OCI-LY1 (cell line): Measurements from ENCODE around the gene EIF2S1.

ENCODE experiments used
- H2AFZ ChIP-seq: fragments of 200-600 bp; sonication (generic), shearing (Covaris generic); 2 replicates; pipeline ENCODE4 v1.6.0; 2014; ENCODE audit warnings: antibody characterized with exemption, mild to moderate bottlenecking, low read length
- H3F3A ChIP-seq: fragments of 200-600 bp; sonication (generic), shearing (Covaris generic); 2 replicates; pipeline ENCODE4 v1.6.0; 2014; ENCODE audit warnings: mild to moderate bottlenecking, antibody characterized with exemption, low read length, moderate library complexity; ENCODE audit not compliant: insufficient read depth
- H3K27ac ChIP-seq: fragments of 200-600 bp; sonication (generic); 2 replicates; pipeline ENCODE4 v1.5.1; 2014; ENCODE audit warnings: low read length, mixed run types, mild to moderate bottlenecking, low read depth; ENCODE audit not compliant: poor library complexity, severe bottlenecking
- H3K27me3 ChIP-seq: fragments of 200-600 bp; sonication (generic); 2 replicates; pipeline ENCODE4 v1.6.0; 2014; ENCODE audit warnings: antibody characterized with exemption, mild to moderate bottlenecking, low read length, moderate library complexity; ENCODE audit not compliant: insufficient read depth
- H3K36me3 ChIP-seq: fragments of 200-600 bp; sonication (generic); 2 replicates; pipeline ENCODE4 v1.6.1; 2014; ENCODE audit warnings: mild to moderate bottlenecking, antibody characterized with exemption, low read length, moderate library complexity, mixed read lengths; ENCODE audit not compliant: insufficient read depth
- H3K4me1 ChIP-seq: fragments of 200-600 bp; sonication (generic); 2 replicates; pipeline ENCODE4 v1.5.1; 2014; ENCODE audit warnings: mild to moderate bottlenecking, low read length, moderate library complexity; ENCODE audit not compliant: insufficient read depth, severe bottlenecking
- H3K4me2 ChIP-seq: fragments of 200-600 bp; sonication (generic), shearing (Covaris generic); 2 replicates; pipeline ENCODE4 v1.6.1; 2014; ENCODE audit warnings: low read length
- H3K4me3 ChIP-seq: fragments of 200-600 bp; sonication (generic); 2 replicates; pipeline ENCODE4 v1.5.1; 2014; ENCODE audit warnings: low read length, low read depth, mild to moderate bottlenecking, mixed read lengths; ENCODE audit not compliant: poor library complexity, severe bottlenecking
- H3K79me2 ChIP-seq: fragments of 200-600 bp; shearing (Covaris generic); 2 replicates; pipeline ENCODE4 v1.6.1; 2016; ENCODE audit warnings: mixed run types, low read length, mixed read lengths; ENCODE audit not compliant: insufficient read depth
- H3K9ac ChIP-seq: fragments of 200-600 bp; sonication (generic), shearing (Covaris generic); 2 replicates; pipeline ENCODE4 v1.6.1; 2014; ENCODE audit warnings: mild to moderate bottlenecking, low read length, mixed read lengths
- H3K9me2 ChIP-seq: fragments of 200-600 bp; sonication (generic), shearing (Covaris generic); 2 replicates; pipeline ENCODE4 v1.6.1; 2014; ENCODE audit warnings: low read depth, mild to moderate bottlenecking, low read length, mixed read lengths
- H3K9me3 ChIP-seq: fragments of 200-600 bp; shearing (Covaris generic); 2 replicates; pipeline ENCODE4 v1.6.1; 2014; ENCODE audit warnings: low read length, mixed read lengths
- H4K20me1 ChIP-seq: fragments of 200-600 bp; sonication (generic), shearing (Covaris generic); 2 replicates; pipeline ENCODE4 v1.6.0; 2016; ENCODE audit warnings: mild to moderate bottlenecking, low read length; ENCODE audit not compliant: insufficient read depth
- CTCF ChIP-seq: fragments of 200-600 bp; sonication (generic), shearing (Covaris generic); IDR thresholded peaks from 2 replicates; pipeline ENCODE4 v1.5.1; 2017; ENCODE audit warnings: mild to moderate bottlenecking, antibody characterized with exemption, low read length, moderate library complexity, mixed read lengths
- EZH2 ChIP-seq: fragments of 200-600 bp; sonication (generic), shearing (Covaris generic); IDR thresholded peaks from 2 replicates; pipeline ENCODE4 v1.8.0; 2017; ENCODE audit warnings: borderline replicate concordance, mixed run types, mild to moderate bottlenecking, antibody characterized with exemption, low read length, moderate library complexity, mixed read lengths

EIF2S1 gene

GRCh38 chr14:67385120-67385519 is 25.0 kb downstream of the EIF2S1 start:
- H3K79me2 ChIP-seq, result no peaks in the 10 kb centered on the region
- no peaks in the 10 kb centered on the region for H3F3A ChIP-seq
- H2AFZ ChIP-seq, result no peak overlapping the region
- peaks cover 72% of the 10 kb centered on the region for H3K36me3 ChIP-seq
- H3K27me3 ChIP-seq, result no peaks in the 10 kb centered on the region
- H3K27ac ChIP-seq, result no peak overlapping the region
- no peak for TF ChIP-seq EZH2
- TF ChIP-seq CTCF, result no peak
- H3K4me2 ChIP-seq, result no peak overlapping the region
- no peaks in the 10 kb centered on the region for H3K4me1 ChIP-seq
- H3K9me3 ChIP-seq, result no peaks in the 10 kb centered on the region
- no peak overlapping the region for H3K4me3 ChIP-seq
- no peaks in the 10 kb centered on the region for H3K9me2 ChIP-seq
- H3K9ac ChIP-seq, result no peak overlapping the region
- H4K20me1 ChIP-seq, result no peaks in the 10 kb centered on the region

DNA sequence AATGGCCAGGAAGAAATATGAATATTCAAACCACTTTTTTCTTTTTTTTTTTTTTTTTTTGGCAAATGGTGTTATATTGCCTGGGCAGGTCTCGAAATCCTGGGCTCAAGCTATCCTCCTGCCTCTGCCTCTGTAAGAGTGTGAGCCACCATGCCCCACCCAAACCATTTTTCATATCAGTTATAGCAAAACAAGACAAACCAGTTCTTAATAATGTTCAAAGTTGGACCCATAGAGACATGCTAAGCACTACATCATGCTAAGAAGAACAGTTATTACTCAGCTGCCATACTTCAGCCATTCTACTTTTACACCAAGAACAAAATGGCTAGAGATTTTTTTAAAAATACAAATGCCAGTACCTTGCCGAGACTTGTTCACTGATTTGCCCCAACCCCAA is 25.5 kb downstream of the EIF2S1 start:
- H3K4me1 ChIP-seq, result no peaks in the 10 kb centered on the region
- no peaks in the 10 kb centered on the region for H3K79me2 ChIP-seq
- no peaks in the 10 kb centered on the region for H3K9me3 ChIP-seq
- no peak overlapping the region for H3K4me2 ChIP-seq
- H3K27ac ChIP-seq, result no peak overlapping the region
- H3K9me2 ChIP-seq, result no peaks in the 10 kb centered on the region
- H3K36me3 ChIP-seq, result peaks cover 67% of the 10 kb centered on the region
- H3K4me3 ChIP-seq, result no peak overlapping the region
- H4K20me1 ChIP-seq, result no peaks in the 10 kb centered on the region
- H2AFZ ChIP-seq, result no peak overlapping the region
- H3K27me3 ChIP-seq, result no peaks in the 10 kb centered on the region
- H3K9ac ChIP-seq, result no peak overlapping the region
- no peak for TF ChIP-seq EZH2
- TF ChIP-seq CTCF, result no peak
- no peaks in the 10 kb centered on the region for H3F3A ChIP-seq

- H3F3A ChIP-seq, result no peaks in the 10 kb centered on the region
- no peak overlapping the region for H3K9ac ChIP-seq
- no peaks in the 10 kb centered on the region for H3K27me3 ChIP-seq
- H3K9me2 ChIP-seq, result no peaks in the 10 kb centered on the region
- H4K20me1 ChIP-seq, result no peaks in the 10 kb centered on the region
- H3K36me3 ChIP-seq, result peaks cover 51% of the 10 kb centered on the region
- H3K27ac ChIP-seq, result no peak overlapping the region
- no peaks in the 10 kb centered on the region for H3K9me3 ChIP-seq
- H3K4me1 ChIP-seq, result no peaks in the 10 kb centered on the region
- no peak overlapping the region for H3K4me2 ChIP-seq
- no peak overlapping the region for H2AFZ ChIP-seq
- no peak for TF ChIP-seq CTCF
- TF ChIP-seq EZH2, result no peak
- no peaks in the 10 kb centered on the region for H3K79me2 ChIP-seq
- no peak overlapping the region for H3K4me3 ChIP-seq
Measured at GRCh38 chr14:67387195-67387594, 27.1 kb downstream of the EIF2S1 start.
